ENCODE results near the gene ARMCX4. TPM values are rescaled to one million over a fixed set of nuclear protein-coding genes. Genes with fewer than 3 reads are reported as not detected.

Gene ARMCX4
- total RNA-seq, 4 donors from 2014 or later = 1.9 to 6.1 (median 5.0) TPM

DNA sequence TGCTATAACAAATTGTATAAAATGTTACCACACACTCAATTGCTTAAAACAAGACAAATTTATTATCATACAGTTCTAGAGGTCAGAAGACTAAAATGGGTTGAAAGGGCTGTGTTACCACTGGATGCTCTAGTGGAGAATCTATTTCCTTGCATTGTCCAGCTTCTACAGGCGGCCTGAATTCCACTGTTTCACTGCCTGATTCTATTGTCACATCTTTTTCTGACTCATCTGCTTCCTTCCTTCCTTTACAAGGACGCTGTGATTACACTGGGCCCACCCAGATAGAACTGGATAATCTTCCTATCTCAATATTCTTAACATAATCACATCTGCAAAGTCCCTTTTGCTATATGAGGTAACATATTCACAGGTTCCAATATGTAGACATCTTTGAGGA is 45.7 kb downstream of the ARMCX4 start:
- intact Hi-C loops (cut with DNase I; ENCODE audit: low total_unique reads) = no loop called here
- TF ChIP-seq POLR2A (IDR thresholded peaks at IDR 0.05) = no peak
- TF ChIP-seq, protein P1, sequence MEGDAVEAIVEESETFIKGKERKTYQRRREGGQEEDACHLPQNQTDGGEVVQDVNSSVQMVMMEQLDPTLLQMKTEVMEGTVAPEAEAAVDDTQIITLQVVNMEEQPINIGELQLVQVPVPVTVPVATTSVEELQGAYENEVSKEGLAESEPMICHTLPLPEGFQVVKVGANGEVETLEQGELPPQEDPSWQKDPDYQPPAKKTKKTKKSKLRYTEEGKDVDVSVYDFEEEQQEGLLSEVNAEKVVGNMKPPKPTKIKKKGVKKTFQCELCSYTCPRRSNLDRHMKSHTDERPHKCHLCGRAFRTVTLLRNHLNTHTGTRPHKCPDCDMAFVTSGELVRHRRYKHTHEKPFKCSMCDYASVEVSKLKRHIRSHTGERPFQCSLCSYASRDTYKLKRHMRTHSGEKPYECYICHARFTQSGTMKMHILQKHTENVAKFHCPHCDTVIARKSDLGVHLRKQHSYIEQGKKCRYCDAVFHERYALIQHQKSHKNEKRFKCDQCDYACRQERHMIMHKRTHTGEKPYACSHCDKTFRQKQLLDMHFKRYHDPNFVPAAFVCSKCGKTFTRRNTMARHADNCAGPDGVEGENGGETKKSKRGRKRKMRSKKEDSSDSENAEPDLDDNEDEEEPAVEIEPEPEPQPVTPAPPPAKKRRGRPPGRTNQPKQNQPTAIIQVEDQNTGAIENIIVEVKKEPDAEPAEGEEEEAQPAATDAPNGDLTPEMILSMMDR (IDR thresholded peaks at IDR 0.05) = no peak
- 57 to 74% methylated on average over 2 of the region's 2 CpGs for WGBS, 2 donors
- DNase-seq (ENCODE audit: low spot score in 2 of 2) = no peak
- no peak overlapping the region for H3K4me3 ChIP-seq (ENCODE audit: low read depth, poor library complexity, severe bottlenecking)

Other genes with a start within 250 kb of the ARMCX4 start
- 1 to 10 TPM in 1 of 4 donors, under 1 TPM in 3; 0.45 to 1.5 (median 0.67) TPM for gene TAF7L, start 194.1 kb upstream of the ARMCX4 start, total RNA-seq
- 1 to 10 TPM; 6.9 to 8.9 (median 8.6) TPM for gene TIMM8A, start 136.7 kb upstream of the ARMCX4 start, total RNA-seq
- gene BTK, start 99.3 kb upstream of the ARMCX4 start, total RNA-seq = 1 to 10 TPM; 1.5 to 3.6 (median 3.4) TPM
- 1,000 to 10,000 TPM; 1,158 to 5,300 (median 1,747) TPM for gene RPL36A, start 94.4 kb upstream of the ARMCX4 start, total RNA-seq
- gene GLA, start 77.5 kb upstream of the ARMCX4 start, total RNA-seq = 10 to 100 TPM; 16.4 to 21.1 (median 18.0) TPM
- gene HNRNPH2, start 77.2 kb upstream of the ARMCX4 start, total RNA-seq = 10 to 100 TPM; 43.5 to 54.7 (median 53.7) TPM
- gene ARMCX1, start 65.1 kb downstream of the ARMCX4 start, total RNA-seq = 10 to 100 TPM; 16.2 to 20.9 (median 18.7) TPM
- 10 to 100 TPM; 13.6 to 28.6 (median 17.2) TPM for gene ARMCX6, start 132.5 kb downstream of the ARMCX4 start, total RNA-seq
- gene ARMCX3, start 137.7 kb downstream of the ARMCX4 start, total RNA-seq = 10 to 100 TPM; 14.7 to 21.5 (median 17.0) TPM
- gene ARMCX2, start 174.4 kb downstream of the ARMCX4 start, total RNA-seq = 10 to 100 TPM in 1 of 4 donors, 1 to 10 TPM in 3; 5.4 to 14.1 (median 8.7) TPM